Activated CD4-positive, alpha-beta T cell treated with anti-CD3 and anti-CD28 coated beads, Interleukin-2, amount 10 ng/mL, durations not matched to agents 24 days and 14 days (primary cell): ENCODE measurements around the gene TARBP1. TPM values are rescaled to one million over a fixed set of nuclear protein-coding genes. Genes with fewer than 3 reads are reported as not detected.
"Not testable (repeated sequence)": the region's sequence is repeated elsewhere in the genome, so short reads cannot be mapped to it uniquely, and the experiment has no call there.

Source experiments
- DNase-seq: peaks from one replicate; pipeline ENCODE4 v3.0.0; 2022
- H3K27ac Mint-ChIP-seq: one replicate; pipeline ENCODE4 v1.8.0; 2022; ENCODE audit warnings: mild to moderate bottlenecking, mixed read lengths
- H3K27me3 Mint-ChIP-seq: one replicate; pipeline ENCODE4 v1.8.0; 2022; ENCODE audit warnings: mixed read lengths
- H3K36me3 Mint-ChIP-seq: one replicate; pipeline ENCODE4 v1.8.0; 2022; ENCODE audit warnings: low read depth, mild to moderate bottlenecking, mixed read lengths
- H3K4me1 Mint-ChIP-seq: one replicate; pipeline ENCODE4 v1.8.0; 2021; ENCODE audit warnings: mixed read lengths
- H3K4me3 Mint-ChIP-seq: one replicate; pipeline ENCODE4 v1.8.0; 2022; ENCODE audit warnings: mild to moderate bottlenecking, moderate library complexity, mixed read lengths
- H3K9me3 Mint-ChIP-seq: one replicate; pipeline ENCODE4 v1.8.0; 2021; ENCODE audit warnings: mixed read lengths
- intact Hi-C: fragments of 100-400 bp; cut with micrococcal nuclease; formaldehyde crosslinking; loops from one replicate; pipeline ENCODE4 v1.15.1; 2023
- total RNA-seq: library from RNA; stranded (reverse); gene quantifications from 2 replicates; pipeline ENCODE4 v1.2.3, GENCODE V29; 2022

The TARBP1 gene
- total RNA-seq, 1 donor from 2014 or later, result 75.9 TPM

DNA sequence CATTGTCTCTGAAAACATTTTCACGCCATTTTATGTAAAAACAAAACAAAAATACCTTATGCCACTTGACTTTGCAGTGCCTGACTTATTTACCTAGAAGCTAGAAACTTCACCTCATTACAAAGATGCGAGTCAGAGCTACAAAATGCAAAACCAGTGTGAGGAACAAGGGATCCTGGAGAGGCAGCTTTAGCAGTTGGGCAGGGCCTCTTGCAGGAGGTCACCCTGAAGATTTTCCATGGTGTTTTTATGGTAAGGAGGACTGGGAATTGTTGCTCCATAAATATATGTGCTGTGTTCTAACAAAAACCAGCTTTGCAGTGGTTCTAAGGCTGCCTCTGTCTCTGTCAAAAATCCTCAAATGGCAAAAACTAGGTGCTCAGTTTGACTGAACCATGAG is 36.4 kb upstream of the TARBP1 start:
- peaks cover 28% of the 10 kb centered on the region for H3K4me1 Mint-ChIP-seq

DNA sequence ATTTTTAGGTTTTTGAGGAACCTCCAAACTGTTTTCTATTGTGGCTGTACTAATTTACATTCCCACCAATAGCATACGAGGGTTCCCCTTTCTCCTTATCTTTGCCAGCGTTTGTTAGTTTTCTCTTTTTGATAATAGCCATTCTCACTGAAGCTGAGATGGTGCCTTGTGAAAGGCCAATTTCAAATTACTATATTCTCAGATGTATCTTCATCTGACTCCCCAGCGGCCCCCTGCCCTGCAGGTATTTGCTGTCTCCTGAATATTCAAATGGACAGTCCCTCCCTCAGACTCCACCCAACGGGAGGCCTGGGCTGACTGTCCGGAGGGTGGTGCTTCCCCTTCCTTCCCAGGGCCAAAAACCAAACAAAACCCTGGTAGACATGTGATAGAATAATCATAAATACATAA is 33.5 kb upstream of the TARBP1 start:
- DNase-seq, result no peak
- Mint-ChIP-seq H3K27ac (no peak overlapping the region), H3K9me3 (no peaks in the 10 kb centered on the region), H3K36me3 (no peaks in the 10 kb centered on the region), H3K27me3 (no peaks in the 10 kb centered on the region), H3K4me3 (no peak overlapping the region), H3K4me1 (peaks cover 27% of the 10 kb centered on the region)
- intact Hi-C loops, result no loop called here

More for the DNA sequence above, 36.4 kb upstream of the TARBP1 start:
- Mint-ChIP-seq H3K4me3 (no peak overlapping the region), H3K36me3 (no peaks in the 10 kb centered on the region), H3K27ac (no peak overlapping the region), H3K9me3 (no peaks in the 10 kb centered on the region), H3K27me3 (no peaks in the 10 kb centered on the region)
- intact Hi-C loops, result no loop called here
- DNase-seq, result no peak

DNA sequence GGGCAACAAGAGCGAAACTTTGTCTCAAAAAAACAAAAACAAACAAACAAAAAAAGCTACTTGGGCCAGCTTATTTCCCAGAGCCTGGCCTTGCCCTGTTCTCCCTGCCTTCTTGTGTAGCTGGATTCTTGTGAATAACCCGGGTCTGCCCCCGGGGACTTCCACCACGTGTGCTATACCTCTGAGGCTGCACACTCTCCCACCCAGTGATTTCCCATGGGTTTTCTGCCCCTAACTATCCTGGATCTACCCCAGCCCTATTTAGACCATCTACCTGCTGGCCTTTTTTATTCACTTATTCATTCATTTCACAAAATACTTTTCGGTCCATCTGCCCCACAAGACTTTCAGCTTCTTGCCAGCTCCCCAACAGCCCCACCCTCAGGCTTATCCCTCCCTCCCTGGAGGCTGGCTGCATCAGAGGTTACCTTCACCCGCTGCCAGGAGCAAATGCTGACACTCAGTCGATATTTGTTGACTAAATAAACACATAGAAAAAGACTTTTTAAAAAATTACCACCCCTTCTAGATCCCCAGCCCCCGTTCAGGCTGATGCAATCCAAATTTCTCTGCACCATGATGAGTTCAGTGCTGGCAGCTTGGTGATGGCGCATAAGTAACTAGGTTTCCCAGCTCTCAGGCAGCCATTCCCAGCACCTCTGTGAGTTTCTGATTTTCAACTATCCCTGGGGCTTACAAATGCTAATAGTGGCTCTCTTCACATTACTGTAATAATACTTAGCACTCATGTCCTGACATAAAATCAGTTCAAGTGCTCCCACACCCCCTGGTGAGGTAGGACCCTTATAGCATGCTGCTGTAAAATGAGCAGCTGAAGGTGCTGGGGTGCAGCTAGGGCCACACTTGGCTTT is 30.7 kb upstream of the TARBP1 start:
- Mint-ChIP-seq H3K36me3 (peaks cover 2% of the 10 kb centered on the region), H3K27ac (no peak overlapping the region), H3K27me3 (no peaks in the 10 kb centered on the region), H3K4me1 (peaks cover 25% of the 10 kb centered on the region), H3K9me3 (peaks cover 11% of the 10 kb centered on the region), H3K4me3 (no peak overlapping the region)
- no peak for DNase-seq
- intact Hi-C loops, result no loop called here

DNA sequence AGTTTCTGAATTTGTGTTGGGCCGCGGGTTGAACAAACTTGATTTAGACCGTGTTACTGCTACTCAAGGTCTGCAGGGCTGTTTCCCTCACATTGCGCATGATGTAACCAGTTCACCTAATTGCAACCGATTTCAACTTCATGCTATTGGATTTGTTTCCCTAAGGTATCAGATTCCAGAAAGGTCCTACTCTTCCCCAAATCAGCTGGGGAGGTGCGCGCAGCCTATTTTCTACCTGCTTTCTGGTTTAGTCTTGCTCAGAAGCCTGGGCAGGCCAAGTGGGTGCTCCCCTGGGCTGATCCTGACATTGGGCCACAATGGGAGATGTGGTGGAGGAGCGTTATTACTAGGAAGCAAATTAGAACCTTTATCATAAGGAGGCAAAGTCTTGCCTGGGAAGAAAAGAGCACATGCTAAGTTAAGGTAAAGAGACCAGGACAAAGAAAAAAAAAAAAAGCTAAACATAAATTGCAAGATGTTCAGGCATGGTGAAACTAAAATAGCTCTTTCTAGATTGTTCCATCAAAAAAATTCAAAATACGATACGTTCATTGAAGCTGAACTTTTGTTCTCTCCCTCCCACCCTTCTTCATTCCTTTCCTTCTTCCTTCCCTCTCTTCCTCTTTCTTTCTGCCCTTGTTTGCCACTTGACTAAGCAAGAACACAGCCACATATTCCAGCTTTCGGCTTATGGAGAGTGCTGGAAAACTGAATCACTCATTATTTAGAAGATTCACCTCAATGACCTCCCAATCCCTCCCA is 28.8 kb upstream of the TARBP1 start:
- Mint-ChIP-seq H3K27me3 (no peaks in the 10 kb centered on the region), H3K27ac (no peak overlapping the region), H3K4me1 (peaks cover 35% of the 10 kb centered on the region), H3K9me3 (peaks cover 20% of the 10 kb centered on the region), H3K4me3 (no peak overlapping the region), H3K36me3 (peaks cover 2% of the 10 kb centered on the region)
- DNase-seq, result no peak
- intact Hi-C loops, result no loop called here

DNA sequence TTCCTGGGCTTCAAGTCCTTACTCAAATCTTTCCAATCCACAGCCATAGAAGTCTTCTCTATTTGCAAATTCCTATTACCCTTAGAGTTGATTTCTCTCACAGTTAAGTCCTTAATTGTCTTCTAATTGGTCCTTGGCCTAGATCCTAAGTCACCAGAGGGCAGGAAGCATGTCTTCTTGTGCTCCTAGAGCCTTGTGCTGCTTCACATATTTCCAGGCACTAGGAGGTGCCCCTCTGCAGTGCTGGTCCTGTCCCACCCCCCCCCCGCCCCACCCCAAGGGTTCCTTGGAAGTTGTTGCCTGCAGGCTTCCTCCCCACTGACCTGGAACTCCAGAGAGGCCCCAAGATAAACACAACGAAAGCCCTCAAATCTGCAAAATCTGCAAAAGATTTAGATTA is 28.1 kb upstream of the TARBP1 start:
- intact Hi-C loops, result no loop called here
- H3K27me3 Mint-ChIP-seq, result no peaks in the 10 kb centered on the region
- peaks cover 2% of the 10 kb centered on the region for H3K36me3 Mint-ChIP-seq
- DNase-seq, result no peak
- H3K27ac Mint-ChIP-seq, result no peak overlapping the region
- H3K9me3 Mint-ChIP-seq, result peaks cover 20% of the 10 kb centered on the region
- no peak overlapping the region for H3K4me3 Mint-ChIP-seq
- H3K4me1 Mint-ChIP-seq, result peaks cover 34% of the 10 kb centered on the region

DNA sequence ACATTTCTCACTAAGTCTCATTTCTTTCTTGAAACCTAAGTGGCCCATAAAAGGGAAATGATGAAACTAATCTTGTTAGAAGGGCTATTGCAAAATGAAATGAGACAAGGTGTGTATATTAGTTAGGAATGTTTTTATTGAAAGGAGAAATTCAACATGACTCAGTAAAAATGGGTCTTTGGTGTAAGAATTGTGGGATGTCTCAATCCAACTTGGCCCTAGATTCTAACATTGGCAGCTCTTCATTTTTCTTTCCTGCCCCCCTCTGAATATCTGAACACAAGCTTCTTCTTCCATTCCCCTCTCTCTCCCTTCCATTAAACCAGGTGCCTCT is 26.8 kb upstream of the TARBP1 start:
- H3K36me3 Mint-ChIP-seq, result peaks cover 6% of the 10 kb centered on the region
- intact Hi-C loops, result no loop called here

DNA sequence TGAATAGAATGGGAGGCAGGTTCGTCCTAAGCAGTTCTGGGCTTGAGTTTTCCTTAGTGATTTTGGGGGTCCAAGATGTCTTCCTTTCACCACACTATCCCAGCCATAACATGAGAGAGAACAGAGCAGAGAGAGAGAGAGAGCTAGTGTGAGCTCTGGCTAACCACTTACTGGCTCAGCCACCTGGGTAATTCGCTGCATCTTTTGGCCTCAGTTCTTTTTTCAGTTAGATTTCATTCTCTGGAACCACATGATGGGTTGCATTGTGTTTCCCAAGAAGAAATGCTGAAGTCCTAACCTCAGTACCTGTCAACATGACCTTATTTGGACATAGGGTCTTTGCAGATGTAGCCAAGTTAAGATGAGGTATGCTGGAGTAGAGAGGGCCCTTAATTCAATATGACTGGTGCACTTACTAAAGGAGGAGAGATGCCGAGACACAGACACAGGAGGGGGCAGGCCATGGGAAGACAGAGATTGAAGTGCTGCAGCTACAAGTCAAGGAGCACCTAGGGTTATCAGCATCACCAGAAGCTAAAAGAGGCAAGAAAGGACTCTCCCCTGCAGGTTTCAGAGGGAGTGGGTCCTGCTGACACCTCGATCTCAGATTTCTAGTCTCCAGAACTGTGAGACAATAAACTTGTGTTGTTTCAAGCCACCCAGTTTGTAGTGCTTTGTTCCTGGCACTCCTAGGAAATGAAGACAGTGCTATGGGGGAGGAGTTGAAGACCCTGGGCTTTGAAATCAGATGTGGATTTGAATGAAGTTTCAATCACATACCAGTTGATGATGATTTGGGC is 26.2 kb upstream of the TARBP1 start:
- H3K4me3 Mint-ChIP-seq, result no peak overlapping the region
- no peaks in the 10 kb centered on the region for H3K27me3 Mint-ChIP-seq
- intact Hi-C loops, result loop anchor here (5.0 kb wide), 1 partner anchor 267 kb away; no protein-coding TSS in a partner anchor
- peaks cover 53% of the 10 kb centered on the region for H3K4me1 Mint-ChIP-seq
- H3K9me3 Mint-ChIP-seq, result peaks cover 24% of the 10 kb centered on the region
- DNase-seq, result no peak
- H3K36me3 Mint-ChIP-seq, result peaks cover 6% of the 10 kb centered on the region
- H3K27ac Mint-ChIP-seq, result peak overlapping the region; percentile 42

More for the DNA sequence above, 26.8 kb upstream of the TARBP1 start:
- no peak overlapping the region for H3K27ac Mint-ChIP-seq
- H3K9me3 Mint-ChIP-seq, result peaks cover 24% of the 10 kb centered on the region
- H3K27me3 Mint-ChIP-seq, result no peaks in the 10 kb centered on the region
- no peak overlapping the region for H3K4me3 Mint-ChIP-seq
- peaks cover 47% of the 10 kb centered on the region for H3K4me1 Mint-ChIP-seq
- DNase-seq, result no peak

DNA sequence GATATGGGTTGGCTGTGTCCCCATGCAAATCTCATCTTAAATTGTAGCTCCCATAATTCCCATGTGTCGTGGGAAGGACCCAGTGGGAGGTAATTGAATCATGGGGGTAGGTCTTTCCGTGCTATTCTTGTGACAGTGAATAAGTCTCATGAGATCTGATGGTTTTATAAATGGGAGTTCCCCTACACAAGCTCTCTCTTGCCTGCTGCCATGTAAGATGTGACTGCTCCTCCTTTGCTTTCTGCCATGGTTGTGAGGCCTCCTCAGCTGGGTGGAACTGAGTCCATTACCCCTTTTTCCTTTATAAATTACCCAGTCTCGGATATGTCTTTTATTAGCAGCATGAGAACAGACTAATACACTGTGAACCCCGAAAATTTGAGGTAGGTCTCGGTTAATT is 25.3 kb upstream of the TARBP1 start:
- H3K4me3 Mint-ChIP-seq, H3K27ac Mint-ChIP-seq, H3K27me3 Mint-ChIP-seq, DNase-seq, H3K36me3 Mint-ChIP-seq: not testable (repeated sequence)
- Mint-ChIP-seq H3K9me3 (peaks cover 24% of the 10 kb centered on the region), H3K4me1 (peaks cover 57% of the 10 kb centered on the region)
- intact Hi-C loops, result loop anchor here (5.0 kb wide), 1 partner anchor 268 kb away; no protein-coding TSS in a partner anchor

DNA sequence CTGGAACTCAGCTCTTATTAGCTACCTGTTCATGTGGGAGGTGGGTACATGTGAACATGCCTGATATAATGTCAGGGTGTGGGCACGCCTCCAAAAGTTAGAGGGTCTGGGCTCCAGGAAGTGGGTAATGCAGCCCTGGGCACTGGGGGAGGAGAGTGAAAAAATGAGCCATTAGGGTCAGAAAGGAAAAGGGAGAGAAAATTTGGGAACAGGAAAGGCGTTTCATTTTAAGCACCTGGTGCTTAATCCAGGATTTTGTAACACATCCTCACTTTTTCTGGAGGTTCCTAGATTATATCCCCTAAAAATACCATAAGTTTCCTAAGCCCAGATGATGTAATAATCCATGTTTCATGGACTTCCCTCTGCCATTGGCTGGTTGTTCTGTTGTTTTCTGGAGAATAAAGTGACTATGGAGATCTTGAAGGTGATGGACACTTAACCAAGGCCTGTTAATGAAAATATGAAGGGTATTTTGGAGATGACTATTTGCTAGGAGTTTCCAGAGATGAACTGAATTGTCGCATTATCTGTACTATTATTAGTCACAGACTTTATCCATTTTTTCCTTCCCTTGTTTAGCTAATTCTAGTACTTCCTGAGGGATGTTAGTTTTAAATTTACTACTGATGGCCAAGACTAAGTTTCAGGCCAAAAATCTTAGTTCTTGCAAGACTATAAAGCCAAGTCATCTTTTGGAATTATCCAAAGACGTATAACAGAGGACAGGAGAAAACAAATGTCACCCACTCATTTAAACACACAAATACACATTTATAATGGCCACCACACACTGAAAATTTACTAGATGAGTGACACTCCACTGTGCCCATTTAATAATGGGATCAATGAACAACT is 24.4 kb upstream of the TARBP1 start:
- DNase-seq, result no peak
- no peak overlapping the region for H3K4me3 Mint-ChIP-seq
- H3K27ac Mint-ChIP-seq, result peak overlapping the region; percentile 21
- H3K4me1 Mint-ChIP-seq, result peaks cover 65% of the 10 kb centered on the region
- peaks cover 24% of the 10 kb centered on the region for H3K9me3 Mint-ChIP-seq
- H3K27me3 Mint-ChIP-seq, result no peaks in the 10 kb centered on the region
- peaks cover 6% of the 10 kb centered on the region for H3K36me3 Mint-ChIP-seq
- intact Hi-C loops, result loop anchor here (5.0 kb wide), 1 partner anchor 269 kb away; no protein-coding TSS in a partner anchor

DNA sequence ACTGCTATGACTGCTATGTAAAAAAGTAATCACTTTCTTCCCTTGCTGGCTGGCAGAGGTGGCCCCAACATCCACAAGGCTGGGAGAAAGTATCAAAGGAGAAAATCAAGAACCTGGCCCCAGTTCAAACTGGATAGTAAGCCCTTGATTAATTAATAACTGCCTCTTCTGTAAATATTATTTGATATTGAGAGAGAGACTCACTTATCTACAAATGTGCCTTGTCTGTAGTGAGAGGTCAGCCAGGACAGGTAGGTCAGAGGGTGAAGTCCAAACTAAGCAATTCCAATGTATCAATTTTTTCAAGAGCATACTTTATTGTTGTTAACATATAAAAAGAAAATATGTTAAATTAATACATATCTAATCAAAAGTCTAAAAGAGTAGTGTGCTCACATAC is 23.8 kb upstream of the TARBP1 start:
- H3K4me1 Mint-ChIP-seq, result peaks cover 71% of the 10 kb centered on the region

DNA sequence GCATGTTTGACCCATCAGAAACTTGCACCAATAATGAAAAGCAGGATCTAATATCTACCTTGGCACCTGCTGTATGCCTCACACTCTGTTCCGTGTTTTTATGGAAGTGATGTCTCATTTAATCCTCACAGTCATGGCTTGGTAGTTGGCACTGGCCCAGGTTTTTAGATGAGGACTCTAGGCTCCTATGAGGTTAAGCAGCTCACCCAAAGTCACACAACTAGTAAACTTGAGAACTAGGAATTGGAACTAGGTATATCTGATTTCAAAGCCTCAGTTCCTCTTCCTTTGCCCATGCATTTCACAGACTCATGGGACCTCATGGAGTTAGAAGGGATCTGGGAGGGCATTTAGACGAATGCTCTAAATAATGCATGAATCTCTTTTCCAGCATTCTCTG is 21.3 kb upstream of the TARBP1 start:
- Mint-ChIP-seq H3K27ac (peak overlapping the region; percentile 85), H3K4me3 (peak overlapping the region; percentile 42), H3K27me3 (no peaks in the 10 kb centered on the region), H3K4me1 (peaks cover 73% of the 10 kb centered on the region), H3K9me3 (peaks cover 14% of the 10 kb centered on the region), H3K36me3 (peaks cover 5% of the 10 kb centered on the region)
- DNase-seq, result no peak
- intact Hi-C loops, result loop anchor here (2.0 to 5.0 kb wide), 2 partner anchors 272 to 427 kb away; no protein-coding TSS in a partner anchor

More for the DNA sequence above, 23.8 kb upstream of the TARBP1 start:
- DNase-seq, result no peak
- intact Hi-C loops, result loop anchor here (5.0 kb wide), 1 partner anchor 270 kb away; no protein-coding TSS in a partner anchor
- no peaks in the 10 kb centered on the region for H3K27me3 Mint-ChIP-seq
- H3K27ac Mint-ChIP-seq, result no peak overlapping the region
- H3K4me3 Mint-ChIP-seq, result no peak overlapping the region
- H3K9me3 Mint-ChIP-seq, result peaks cover 24% of the 10 kb centered on the region
- peaks cover 6% of the 10 kb centered on the region for H3K36me3 Mint-ChIP-seq

DNA sequence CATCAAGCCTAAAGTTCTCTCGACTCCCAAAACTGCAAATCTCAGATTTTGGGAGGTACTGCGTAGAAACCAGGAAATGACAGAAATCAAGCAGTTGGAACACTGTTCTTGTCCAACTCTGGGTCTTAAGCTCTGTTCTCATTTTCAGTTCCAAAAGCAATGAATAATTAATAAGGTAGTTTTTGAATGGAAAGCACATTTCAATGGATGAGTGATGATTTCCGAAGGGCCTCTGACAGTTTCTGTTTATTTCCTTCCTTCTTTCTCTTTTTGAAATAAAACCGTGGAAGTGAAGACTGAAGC is 20.9 kb upstream of the TARBP1 start:
- H3K4me1 Mint-ChIP-seq, result peaks cover 72% of the 10 kb centered on the region
- H3K9me3 Mint-ChIP-seq, result peaks cover 14% of the 10 kb centered on the region
- no peaks in the 10 kb centered on the region for H3K27me3 Mint-ChIP-seq
- H3K36me3 Mint-ChIP-seq, result peaks cover 5% of the 10 kb centered on the region
- intact Hi-C loops, result loop anchor here (2.0 to 5.0 kb wide), 5 partner anchors 272 to 917 kb away; no protein-coding TSS in a partner anchor
- peak overlapping the region; percentile 42 for H3K4me3 Mint-ChIP-seq
- no peak for DNase-seq
- peak overlapping the region; percentile 85 for H3K27ac Mint-ChIP-seq
